HG02852 (cell line): Measurements from ENCODE around the gene LEPROT.

ENCODE experiments used
- ATAC-seq: cut with Tn5 transposase; IDR thresholded peaks from one replicate; pipeline ENCODE4 v1.9.1; 2021; ENCODE audit warnings: mild to moderate bottlenecking, moderate library complexity; ENCODE audit not compliant: unreplicated experiment

Gene LEPROT

DNA sequence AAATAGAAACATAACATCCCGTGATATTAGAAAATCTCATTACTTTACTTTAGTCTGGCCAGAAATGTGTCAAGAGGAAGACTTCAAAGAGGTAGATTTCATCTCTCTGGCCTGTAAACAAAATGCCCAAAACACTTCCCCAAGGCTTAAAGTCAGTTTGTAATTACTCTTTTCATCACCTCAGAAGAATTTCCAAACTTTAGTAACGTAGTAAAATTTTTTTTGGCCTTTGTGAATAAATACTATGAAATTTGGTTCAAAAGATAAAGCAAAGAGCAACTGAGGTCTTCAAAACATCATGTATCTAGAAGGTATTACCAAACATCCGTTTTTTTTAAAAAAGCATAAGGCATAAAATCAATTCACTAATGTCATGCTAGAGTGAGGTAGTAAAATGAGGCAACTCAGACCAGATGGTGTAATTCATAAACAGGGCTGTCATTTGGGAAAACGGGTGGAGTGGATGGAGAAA is 51.4 kb downstream of the LEPROT start:
- no peak for ATAC-seq

DNA sequence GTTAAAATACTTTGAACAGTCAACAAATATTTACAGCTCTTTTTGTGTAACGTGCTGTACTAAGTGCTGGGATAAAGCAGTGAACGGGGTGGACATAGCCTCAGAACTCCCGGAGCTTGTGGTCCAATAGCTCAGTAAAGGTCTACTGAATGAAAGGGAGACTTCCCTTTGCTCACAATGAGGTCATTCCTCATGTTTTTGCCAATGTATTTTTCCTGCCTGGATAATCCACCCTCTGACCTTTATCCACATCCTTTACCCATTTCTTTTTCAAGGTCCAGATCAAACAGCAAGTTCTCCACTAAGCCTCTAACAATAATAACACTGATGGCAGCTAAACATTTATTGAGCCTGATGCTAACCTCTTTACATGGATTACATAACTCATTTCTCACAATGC is 55.9 kb downstream of the LEPROT start:
- ATAC-seq = no peak

DNA sequence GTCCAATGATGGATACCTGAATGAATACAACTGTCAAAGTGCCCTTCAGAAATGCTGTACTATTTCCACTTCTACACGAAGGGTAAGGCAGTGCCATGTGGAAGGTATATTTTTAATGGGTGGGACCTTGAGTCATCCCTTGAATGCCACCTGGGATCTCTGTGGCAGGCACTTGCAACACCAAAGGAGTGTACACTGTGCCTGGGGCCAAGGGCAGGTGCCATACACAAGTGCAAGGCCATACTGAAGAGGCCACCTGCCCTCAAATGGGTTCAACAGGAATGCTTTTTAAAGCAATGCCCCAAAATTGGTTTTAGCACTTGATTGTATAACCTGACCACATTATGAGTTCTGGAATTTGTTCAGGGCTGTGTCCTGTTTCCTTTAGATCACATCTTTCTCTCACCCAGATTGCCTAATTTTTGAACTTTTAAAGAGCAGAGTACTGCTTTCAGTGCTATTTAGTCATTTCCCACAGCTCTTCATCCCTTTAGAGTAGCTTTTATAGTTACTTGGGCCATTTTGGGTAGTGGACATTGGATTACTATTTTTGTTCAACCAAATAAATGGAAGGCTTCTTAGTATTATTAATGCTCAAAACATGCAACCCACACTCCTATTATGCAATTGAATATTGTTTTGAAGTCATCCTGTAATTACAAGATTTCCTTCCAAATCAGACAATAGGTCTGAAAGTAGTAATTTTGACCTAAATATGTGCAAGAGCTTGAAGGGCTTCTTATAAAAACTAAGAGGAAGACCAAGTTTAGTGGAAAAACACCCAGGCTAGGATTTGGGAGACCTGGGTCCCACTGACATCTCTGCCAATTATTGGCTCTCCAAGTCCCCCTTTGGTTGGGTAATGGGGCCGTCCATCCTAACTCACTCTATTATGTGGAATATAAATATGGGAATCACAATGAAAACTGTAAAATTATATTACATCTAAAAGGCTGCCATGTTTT is 57.2 kb downstream of the LEPROT start:
- ATAC-seq = no peak

DNA sequence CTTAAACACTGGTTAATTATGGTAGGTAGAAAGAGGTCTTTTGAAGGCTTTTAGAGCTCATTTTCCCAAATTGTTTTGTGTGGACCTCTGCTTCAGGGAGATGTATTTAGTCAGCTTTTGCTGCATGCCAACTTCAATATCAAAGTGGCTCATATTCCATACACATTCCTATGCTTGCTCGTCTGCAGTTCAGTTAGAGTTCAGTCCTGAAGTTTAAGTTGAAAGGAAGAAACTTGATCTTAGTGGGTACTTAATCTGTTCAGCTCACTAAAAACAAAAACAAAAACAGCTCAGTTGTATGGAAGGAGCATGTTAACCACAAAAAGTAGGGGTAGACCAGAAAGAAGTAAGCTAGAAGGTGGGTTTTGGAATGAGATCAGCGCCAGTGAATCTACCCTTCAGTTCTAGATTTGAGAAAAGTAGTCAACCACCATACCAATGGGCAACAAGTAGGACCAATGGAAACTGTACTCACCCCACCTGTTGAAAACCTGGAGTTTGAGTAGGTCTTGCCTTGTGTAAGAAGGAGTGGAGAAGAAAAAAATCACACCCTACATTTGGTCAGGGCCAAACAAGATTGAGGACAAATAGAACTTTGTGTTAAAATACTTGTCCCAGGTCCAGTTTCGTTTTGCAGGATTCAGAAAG is 58.0 kb downstream of the LEPROT start:
- ATAC-seq = no peak

DNA sequence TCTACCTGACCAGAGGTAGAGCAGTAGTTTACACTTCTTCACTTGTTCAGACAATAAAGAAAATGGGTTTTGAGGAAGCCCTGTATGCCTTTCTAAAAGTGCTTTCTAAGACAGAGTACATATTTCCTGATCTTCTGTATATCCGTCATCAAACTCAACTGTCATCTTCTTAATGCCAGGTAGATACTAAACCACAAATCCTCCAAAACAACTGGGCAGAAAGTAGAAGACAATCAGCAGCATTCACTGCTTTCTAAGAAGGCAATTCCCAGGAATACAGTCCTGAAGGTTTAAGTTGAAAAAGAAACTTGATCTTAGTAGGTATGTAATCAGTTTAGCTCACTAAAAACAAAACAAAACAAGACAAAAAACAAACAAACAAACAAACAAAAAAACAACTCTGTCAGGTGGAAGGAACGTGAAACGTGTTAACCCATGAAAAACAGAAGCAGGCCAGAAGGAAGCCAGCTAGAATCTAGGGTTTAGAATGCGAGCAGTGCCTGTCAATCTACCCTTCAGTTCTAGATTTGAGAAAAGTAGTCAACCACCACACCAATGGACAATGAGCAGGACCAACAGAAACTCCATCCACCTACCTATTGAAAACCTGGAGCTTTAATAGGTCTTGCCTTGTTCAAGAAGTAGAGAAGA is 59.2 kb downstream of the LEPROT start:
- no peak for ATAC-seq

DNA sequence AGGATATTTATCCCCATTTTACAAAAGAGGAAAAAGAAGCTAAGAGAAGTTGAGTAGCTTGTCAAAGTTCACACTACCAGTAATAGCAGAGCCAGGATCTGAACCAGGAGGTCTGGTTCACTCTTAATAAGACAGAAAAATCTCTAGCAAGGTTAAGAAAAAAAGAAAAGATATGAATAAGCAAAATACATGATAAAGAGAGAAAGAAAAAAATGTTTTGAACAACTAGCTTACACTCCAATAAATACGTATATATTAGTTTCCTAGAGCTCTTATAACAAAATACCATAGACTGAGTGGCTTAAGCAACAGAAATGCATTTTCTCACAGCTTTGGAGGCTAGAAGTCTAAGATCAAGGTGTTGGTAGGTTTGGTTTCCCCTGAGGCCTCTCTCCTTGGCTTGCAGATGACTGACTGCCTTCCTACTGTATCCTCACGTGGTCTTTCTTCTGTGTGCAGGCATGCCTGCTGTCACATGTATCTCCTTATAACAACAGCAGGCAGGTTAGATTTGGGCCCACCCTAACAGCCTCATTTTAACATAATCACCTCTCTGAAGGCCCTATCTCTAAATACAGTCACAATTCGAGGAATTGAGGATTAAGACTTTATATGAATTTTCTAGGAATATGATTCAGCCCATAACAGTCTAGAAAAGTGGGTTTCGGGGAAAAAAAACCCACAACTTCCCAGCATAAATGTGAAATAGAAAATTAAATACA is 60.4 kb downstream of the LEPROT start:
- ATAC-seq = no peak

DNA sequence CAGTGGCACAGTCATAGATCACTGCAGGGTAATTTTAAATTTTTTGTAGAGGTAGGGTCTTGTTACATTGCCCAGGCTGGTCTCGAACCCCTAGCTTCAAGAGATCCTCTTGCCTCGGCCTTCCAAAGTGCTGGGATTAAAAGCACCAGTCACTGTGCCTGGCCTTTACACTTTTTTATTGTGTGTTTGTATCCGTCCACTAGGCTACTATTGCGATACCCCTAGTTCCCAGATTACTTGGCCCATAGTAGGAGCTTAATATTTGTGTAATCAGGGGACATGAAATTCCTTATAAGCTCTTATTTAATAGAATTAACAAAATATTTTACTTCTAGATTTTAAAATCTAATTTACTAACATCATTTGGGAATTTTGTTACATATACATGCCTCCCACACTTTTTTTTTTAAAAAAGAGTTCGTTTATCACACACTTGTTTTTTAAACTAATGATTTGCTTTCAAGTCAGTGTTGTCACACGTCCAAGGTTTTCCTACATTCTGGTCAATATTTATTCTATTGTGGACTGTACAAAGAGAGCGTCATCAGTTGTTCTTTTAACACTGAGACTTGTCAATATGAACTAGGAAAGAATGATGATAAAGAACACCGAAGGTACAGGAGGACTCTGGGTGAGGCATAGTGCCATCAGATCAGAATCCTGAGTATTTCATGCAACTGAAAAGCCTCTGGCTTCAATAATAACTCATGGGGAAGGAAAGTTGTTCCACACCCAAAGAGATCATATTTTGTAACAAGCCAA is 63.7 kb downstream of the LEPROT start:
- no peak for ATAC-seq
